ENCODE measurements around the gene DEFB129.
"Not testable (repeated sequence)": the region's sequence is repeated elsewhere in the genome, so short reads cannot be mapped to it uniquely, and the experiment has no call there.

The DEFB129 gene

GRCh38 chr20:253447-253846 is 26.4 kb downstream of the DEFB129 start:
- DNase-seq (ENCODE audit: low read depth): not testable (repeated sequence)

DNA sequence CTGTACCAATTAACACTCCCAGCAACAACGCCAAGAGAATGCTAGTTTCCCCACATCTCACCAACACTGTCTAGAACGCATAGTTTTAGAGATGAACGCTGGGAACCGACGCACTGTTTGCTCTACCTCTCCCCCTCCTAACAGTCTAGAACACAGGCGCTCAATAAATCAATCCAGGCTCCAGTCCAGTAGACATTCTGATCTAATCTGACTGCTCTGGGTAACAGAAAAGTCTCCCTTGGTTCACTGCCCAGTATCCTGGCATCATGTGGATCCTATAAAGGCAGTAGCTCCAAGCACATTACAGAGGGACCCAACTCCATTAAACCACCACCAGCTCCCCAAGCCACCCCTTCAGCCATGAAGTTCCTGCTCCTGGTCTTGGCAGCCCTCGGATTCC is 30.4 kb downstream of the DEFB129 start, which contains the start of gene DEFB132:
Gene DEFB132 (plus strand): TSS at position 306 of the 400 bp plus-strand sequence. CDS start 55 bp downstream, at position 361.
- no peak for DNase-seq (ENCODE audit: low read depth)

DNA sequence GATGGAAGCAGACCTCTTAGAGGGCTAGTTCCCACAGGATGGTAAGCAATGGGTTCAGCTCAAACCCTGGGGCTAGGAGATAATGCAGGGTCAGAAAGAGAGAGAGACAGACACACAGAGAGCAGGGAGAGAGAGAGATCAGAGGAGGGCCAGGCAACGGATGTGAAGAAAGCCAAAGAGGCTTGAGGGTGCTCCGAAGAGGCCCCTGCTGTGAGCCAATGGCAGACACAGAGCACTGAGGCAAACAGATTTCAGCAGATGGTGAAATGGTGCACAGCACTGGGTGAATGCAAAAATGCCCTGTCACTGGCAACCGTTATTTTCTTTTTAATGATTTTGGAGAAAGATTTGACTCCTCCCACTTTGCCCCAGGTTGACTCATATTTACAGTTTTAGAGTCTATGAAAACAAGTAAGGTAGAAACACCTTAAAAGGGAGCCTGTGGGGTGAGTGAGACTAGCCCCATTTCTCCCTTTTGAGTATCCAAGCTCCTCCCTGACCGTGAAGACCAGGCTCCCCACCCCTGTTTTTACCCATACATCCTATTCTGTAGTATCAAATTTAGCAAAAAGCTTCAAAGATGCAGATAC is 31.3 kb downstream of the DEFB129 start:
- DNase-seq (ENCODE audit: low read depth): no peak

DNA sequence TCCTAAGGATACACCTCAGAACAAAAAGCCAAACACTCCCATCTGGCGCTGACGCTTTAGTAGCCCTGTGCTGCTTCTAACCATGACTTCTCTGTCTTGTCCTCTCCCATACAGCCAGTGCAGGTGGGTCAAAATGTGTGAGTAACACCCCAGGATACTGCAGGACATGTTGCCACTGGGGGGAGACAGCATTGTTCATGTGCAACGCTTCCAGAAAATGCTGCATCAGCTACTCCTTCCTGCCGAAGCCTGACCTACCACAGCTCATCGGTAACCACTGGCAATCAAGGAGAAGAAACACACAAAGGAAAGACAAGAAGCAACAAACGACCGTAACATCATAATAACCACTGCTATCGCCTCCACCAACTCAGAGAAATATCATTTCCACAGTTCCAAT is 31.9 kb downstream of the DEFB129 start:
- no peak for DNase-seq (ENCODE audit: low read depth)

- DNase-seq (ENCODE audit: low read depth): no peak
These were observed 32.9 kb downstream of the DEFB129 start for GRCh38 chr20:259981-260380.

GRCh38 chr20:263701-264100 is 36.6 kb downstream of the DEFB129 start:
- DNase-seq (ENCODE audit: low read depth): no peak

DNA sequence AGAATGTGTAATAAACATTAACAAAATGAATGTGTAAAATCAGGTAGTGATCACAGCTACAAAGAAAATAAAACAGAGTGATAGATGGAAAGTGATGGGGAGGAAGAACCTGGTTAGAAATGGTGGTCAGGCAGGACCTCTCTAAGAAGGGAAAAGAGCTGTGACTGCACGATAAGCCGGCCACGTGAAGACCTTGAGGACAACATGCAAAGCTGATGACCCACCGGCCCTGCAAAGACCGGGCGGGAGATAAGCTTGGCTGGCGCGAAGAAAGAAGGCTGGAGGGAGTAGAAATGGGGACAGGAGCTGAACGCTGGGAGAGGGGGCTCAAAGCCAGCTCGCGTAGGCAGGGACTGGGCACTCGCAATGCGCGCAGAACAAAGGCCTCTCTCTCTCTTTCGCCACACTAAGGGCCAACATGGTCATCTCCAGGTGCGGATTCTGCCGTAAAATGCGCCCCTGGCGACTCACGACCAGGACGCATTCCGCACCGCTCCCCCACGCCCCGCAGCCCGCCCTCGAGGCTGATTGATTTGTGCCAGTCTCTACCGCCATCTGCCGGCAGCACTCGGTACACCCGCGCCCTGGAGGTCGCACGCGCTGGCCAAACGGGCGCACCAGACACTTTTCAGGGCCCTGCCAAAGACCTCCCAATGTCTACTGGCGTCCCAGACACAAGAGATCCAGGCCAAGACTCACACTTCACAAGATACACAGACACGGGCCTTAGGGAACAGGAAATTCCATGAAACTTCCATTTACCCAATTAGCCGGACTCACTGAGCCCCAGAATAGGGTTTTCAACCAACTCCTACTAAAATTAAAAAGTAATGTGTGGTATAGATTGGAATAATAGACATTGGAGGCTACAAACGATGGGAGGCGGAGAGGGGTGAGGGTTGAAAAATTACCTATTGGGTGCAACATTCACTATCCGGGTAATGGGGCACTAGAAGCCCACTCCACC is 39.8 kb downstream of the DEFB129 start:
- peak; percentile 86 for DNase-seq (ENCODE audit: low read depth)

DNA sequence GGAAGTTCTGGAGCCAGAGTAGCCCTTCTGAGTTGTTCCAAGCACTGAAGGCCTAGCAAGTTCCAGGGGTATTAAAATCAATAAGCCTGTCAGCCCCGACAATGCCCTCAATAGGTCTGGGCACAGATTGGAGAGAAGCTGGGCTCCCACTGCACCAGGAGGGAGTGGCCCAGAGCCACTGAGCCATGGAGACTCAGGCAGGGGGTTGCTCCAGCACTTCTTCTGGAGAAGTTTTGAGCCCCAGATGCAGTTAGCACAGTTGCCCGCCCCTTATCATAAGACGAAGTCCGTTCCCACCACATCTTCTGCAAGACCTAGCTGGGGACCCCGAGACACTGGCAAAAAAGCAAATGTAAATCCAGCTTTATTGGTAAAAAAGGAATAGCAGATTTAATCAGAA is 43.5 kb downstream of the DEFB129 start:
- no peak for DNase-seq (ENCODE audit: low read depth)

DNA sequence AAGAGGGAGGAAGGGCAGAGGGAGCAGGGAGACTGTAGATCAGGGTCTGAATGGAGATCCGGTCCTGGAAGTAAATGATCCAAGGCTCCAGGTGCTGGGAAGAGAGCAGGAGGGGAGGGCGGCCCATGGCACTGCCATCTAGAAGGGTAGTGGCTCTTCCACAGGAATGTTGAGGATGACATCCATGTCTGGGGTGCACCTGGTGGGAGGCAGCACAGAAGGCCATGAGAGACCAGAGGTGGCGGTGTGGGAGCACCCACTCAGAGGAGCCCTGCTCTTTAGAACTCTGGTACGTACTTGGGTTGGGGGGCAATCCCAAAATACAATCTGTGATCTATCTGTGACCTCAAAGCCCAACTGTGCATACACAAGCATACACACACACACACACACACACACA is 44.0 kb downstream of the DEFB129 start:
- DNase-seq (ENCODE audit: low read depth): no peak

- no peak for DNase-seq (ENCODE audit: low read depth)
These were observed 44.5 kb downstream of the DEFB129 start for GRCh38 chr20:271528-271927.

DNA sequence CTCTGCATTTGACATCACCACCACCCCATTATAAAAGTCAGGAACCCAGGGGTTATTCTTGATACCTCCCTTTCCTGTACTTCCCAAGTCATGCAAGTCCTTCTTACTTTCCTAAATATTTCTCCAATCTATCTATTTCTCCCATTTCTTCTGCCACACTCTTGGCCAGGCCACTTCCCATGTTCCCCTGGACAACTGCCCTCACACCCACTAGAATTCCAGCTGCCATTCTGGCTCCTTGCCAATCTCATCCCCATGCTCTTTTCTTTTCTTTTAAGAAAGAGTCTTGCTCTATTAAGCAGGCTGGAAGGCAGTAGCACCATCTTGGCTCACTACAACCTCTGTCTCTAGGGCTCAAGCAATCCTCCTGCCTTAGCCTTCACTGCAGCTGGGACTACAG is 45.7 kb downstream of the DEFB129 start:
- DNase-seq (ENCODE audit: low read depth): no peak

GRCh38 chr20:273884-274283 is 46.8 kb downstream of the DEFB129 start:
- no peak for DNase-seq (ENCODE audit: low read depth)

- no peak for DNase-seq (ENCODE audit: low read depth)
These were observed 48.7 kb downstream of the DEFB129 start for GRCh38 chr20:275791-276190.

DNA sequence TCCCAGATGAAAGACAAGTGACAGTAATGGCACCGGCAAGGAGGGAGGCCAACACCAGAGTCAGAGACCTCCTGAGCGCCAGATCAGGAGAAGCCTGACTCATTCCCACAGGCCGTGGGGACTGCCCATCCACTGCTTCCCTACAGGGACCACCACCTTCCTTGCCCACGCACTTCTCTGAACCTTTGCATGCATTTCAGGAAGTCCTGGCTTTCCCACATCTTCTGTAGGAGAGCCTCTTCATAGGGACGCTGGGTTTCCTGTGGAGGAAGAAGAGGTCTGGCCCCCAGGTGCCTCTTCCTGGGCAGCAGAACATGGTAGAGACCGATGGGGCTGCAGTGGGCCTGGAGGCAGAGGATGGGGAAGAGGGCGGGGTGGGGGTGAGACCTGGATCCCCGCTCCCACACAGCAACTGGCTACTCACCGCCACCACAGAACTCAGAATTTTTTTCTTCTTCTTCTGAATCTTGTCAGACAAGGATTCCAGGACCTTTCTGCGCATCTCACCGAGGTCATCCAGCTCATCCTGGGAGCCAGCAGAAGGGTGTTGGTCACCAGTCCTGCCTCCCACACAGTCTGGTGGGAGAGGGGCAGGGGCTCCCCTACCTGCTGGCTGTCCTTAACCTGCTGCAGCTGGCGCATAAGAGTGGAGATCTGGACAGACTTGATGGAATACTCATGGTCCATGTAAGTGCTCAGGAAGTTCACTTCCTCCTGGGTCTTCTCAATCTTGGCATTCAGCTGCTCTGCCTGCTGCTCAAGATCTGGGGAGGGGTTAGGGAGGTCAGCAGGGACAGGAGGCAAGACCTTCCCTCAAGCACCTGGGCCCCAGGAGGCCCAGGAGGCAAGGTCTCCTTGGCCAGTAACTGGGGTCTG is 49.8 kb downstream of the DEFB129 start:
- DNase-seq (ENCODE audit: low read depth): no peak

- no peak for DNase-seq (ENCODE audit: low read depth)
These were observed 50.4 kb downstream of the DEFB129 start for GRCh38 chr20:277496-277781.

DNA sequence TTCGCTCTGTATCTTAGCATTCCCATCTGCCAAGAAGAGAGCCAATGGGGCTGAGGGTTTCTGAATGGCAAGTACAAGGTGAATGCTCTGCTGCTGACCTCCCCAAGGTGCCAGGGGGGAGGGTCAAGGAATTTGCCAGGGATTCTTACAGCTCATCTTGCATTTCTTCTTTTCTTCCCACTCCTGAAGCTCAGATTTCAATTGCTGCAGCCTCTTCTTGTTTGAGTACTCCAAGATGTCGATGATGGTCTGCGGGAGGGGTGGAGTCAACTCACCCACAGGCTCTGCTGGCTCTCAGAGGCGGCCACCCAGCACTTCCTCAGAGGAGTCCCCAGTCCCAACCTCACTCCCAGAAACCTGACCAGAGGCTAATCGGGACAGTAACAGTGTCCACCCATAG is 51.1 kb downstream of the DEFB129 start:
- no peak for DNase-seq (ENCODE audit: low read depth)

- no peak for DNase-seq (ENCODE audit: low read depth)
These were observed 51.8 kb downstream of the DEFB129 start for GRCh38 chr20:278607-279571.
